Osteoblast (primary cell): ENCODE measurements around the gene DLG1. TPM values are rescaled to one million over a fixed set of nuclear protein-coding genes. Genes with fewer than 3 reads are reported as not detected.

Source experiments
- DNase-seq: peaks from one replicate; pipeline ENCODE4 v3.0.0; 2011; ENCODE audit warnings: low spot score, mixed read lengths; ENCODE audit not compliant: insufficient read length; ENCODE audit errors: missing footprints
- H2AFZ ChIP-seq: 2 replicates; pipeline ENCODE4 v1.6.0; 2011; ENCODE audit warnings: mild to moderate bottlenecking, low read length
- H3K27ac ChIP-seq: 2 replicates; pipeline ENCODE4 v1.5.1; 2011; ENCODE audit warnings: mild to moderate bottlenecking, low read depth, low read length, moderate library complexity
- H3K27me3 ChIP-seq: 2 replicates; pipeline ENCODE4 v1.6.0; 2012; ENCODE audit warnings: mild to moderate bottlenecking, control low read depth, inconsistent platforms, low read length, moderate library complexity; ENCODE audit not compliant: insufficient read depth
- H3K36me3 ChIP-seq: 2 replicates; pipeline ENCODE4 v1.5.1; 2011; ENCODE audit warnings: mild to moderate bottlenecking, low read length, control low read depth, moderate library complexity; ENCODE audit not compliant: insufficient read depth
- H3K4me1 ChIP-seq: 2 replicates; pipeline ENCODE4 v1.5.1; 2011; ENCODE audit warnings: mild to moderate bottlenecking, low read length, control low read depth, moderate library complexity; ENCODE audit not compliant: insufficient read depth
- H3K4me2 ChIP-seq: 2 replicates; pipeline ENCODE4 v1.6.0; 2011; ENCODE audit warnings: mild to moderate bottlenecking, low read length; ENCODE audit not compliant: insufficient read depth
- H3K4me3 ChIP-seq: fragments of 200-600 bp; sonication (generic); 3 replicates; pipeline ENCODE4 v1.5.1; 2012; ENCODE audit warnings: mild to moderate bottlenecking, low read length, inconsistent platforms; ENCODE audit not compliant: insufficient read depth
- H3K79me2 ChIP-seq: 2 replicates; pipeline ENCODE4 v1.6.0; 2012; ENCODE audit warnings: mild to moderate bottlenecking, low read length, control low read depth, inconsistent platforms; ENCODE audit not compliant: insufficient read depth
- H3K9me3 ChIP-seq: 2 replicates; pipeline ENCODE4 v1.5.1; 2011; ENCODE audit warnings: low read depth, low read length, control low read depth
- H4K20me1 ChIP-seq: 2 replicates; pipeline ENCODE4 v1.6.0; 2012; ENCODE audit warnings: mild to moderate bottlenecking, low read length, control low read depth; ENCODE audit not compliant: insufficient read depth
- total RNA-seq: library from RNA; depleted of rRNA; stranded (reverse); fragments of >200 nt; gene quantifications from 2 replicates; pipeline ENCODE4 v1.2.3, GENCODE V29; 2012
- TF ChIP-seq, protein P1 (sequence below): IDR thresholded peaks from 2 replicates; pipeline ENCODE4 v1.5.1; 2011; ENCODE audit warnings: mild to moderate bottlenecking, low read depth, low read length, moderate library complexity; ENCODE audit errors: extremely low read depth

The DLG1 gene
- total RNA-seq, 1 donor: 79.3 TPM

DNA sequence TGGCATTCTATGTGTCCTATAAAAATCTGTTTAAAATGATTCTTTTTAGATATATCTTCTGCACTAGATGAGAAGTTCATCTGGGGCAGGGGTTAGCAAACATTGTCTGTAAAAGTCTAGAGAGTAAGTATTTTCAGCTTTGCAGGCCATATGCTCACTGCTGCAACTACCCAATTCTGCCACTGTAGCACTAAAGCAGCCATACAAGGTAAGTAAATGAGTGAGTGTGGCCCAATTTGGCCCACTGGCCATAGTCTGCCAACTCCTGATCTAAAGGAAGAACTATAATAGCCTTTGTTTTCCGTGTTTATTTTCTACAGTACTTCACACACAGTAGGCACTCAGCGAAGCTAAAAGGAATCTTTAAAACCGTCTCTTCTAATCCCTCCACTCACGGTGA is 42.3 kb downstream of the DLG1 start:
- Histone ChIP-seq H3K27me3 (no peaks in the 10 kb centered on the region), H3K27ac (peak overlapping the region; percentile 34), H3K9me3 (no peaks in the 10 kb centered on the region), H4K20me1 (peaks cover 8% of the 10 kb centered on the region), H2AFZ (no peak overlapping the region), H3K36me3 (peaks cover 1% of the 10 kb centered on the region), H3K79me2 (peaks cover 95% of the 10 kb centered on the region), H3K4me2 (no peak overlapping the region), H3K4me1 (peaks cover 11% of the 10 kb centered on the region), H3K4me3 (no peak overlapping the region)
- DNase-seq: no peak
- TF ChIP-seq, protein P1, sequence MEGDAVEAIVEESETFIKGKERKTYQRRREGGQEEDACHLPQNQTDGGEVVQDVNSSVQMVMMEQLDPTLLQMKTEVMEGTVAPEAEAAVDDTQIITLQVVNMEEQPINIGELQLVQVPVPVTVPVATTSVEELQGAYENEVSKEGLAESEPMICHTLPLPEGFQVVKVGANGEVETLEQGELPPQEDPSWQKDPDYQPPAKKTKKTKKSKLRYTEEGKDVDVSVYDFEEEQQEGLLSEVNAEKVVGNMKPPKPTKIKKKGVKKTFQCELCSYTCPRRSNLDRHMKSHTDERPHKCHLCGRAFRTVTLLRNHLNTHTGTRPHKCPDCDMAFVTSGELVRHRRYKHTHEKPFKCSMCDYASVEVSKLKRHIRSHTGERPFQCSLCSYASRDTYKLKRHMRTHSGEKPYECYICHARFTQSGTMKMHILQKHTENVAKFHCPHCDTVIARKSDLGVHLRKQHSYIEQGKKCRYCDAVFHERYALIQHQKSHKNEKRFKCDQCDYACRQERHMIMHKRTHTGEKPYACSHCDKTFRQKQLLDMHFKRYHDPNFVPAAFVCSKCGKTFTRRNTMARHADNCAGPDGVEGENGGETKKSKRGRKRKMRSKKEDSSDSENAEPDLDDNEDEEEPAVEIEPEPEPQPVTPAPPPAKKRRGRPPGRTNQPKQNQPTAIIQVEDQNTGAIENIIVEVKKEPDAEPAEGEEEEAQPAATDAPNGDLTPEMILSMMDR: no peak

GRCh38 chr3:197253238-197253947 is 45.0 kb downstream of the DLG1 start:
- Histone ChIP-seq H3K4me2 (no peak overlapping the region), H2AFZ (no peak overlapping the region), H3K79me2 (peaks cover 97% of the 10 kb centered on the region), H3K36me3 (peaks cover 4% of the 10 kb centered on the region), H4K20me1 (peaks cover 8% of the 10 kb centered on the region), H3K4me1 (peaks cover 10% of the 10 kb centered on the region), H3K9me3 (peaks cover 4% of the 10 kb centered on the region), H3K27ac (peak overlapping the region; percentile 34), H3K27me3 (no peaks in the 10 kb centered on the region), H3K4me3 (no peak overlapping the region)
- DNase-seq: no peak
- TF ChIP-seq, protein P1: no peak

DNA sequence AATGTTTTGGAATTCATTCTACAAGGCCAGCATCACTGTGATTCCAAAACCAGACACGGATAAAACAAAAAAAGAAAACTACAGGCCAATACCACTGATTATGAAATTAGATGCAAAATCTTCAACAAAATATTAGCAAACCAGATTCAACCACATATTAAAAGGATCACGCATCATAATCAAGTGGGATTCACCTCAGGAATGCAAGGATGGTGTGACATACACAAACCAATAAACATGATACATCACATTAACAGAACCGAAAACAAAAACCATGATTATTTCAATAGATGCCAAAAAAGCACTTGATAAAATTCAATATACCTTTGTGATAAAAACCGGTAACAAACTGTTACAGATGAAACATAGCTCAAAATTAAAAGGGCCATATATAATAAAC is 48.9 kb downstream of the DLG1 start:
- Histone ChIP-seq H3K27me3 (no peaks in the 10 kb centered on the region), H3K4me2 (no peak overlapping the region), H3K27ac (no peak overlapping the region), H2AFZ (no peak overlapping the region), H3K4me3 (no peak overlapping the region), H3K79me2 (peaks cover 100% of the 10 kb centered on the region), H3K36me3 (peaks cover 19% of the 10 kb centered on the region), H3K9me3 (peaks cover 10% of the 10 kb centered on the region), H4K20me1 (peaks cover 20% of the 10 kb centered on the region), H3K4me1 (no peaks in the 10 kb centered on the region)
- TF ChIP-seq, protein P1: no peak
- DNase-seq: no peak

GRCh38 chr3:197248341-197248740 is 50.1 kb downstream of the DLG1 start:
- H3K27ac ChIP-seq: no peak overlapping the region
- no peak for DNase-seq
- no peaks in the 10 kb centered on the region for H3K4me1 ChIP-seq
- H3K9me3 ChIP-seq: peaks cover 10% of the 10 kb centered on the region
- TF ChIP-seq, protein P1: no peak
- H3K27me3 ChIP-seq: no peaks in the 10 kb centered on the region
- H3K4me3 ChIP-seq: no peak overlapping the region
- H2AFZ ChIP-seq: no peak overlapping the region
- H3K79me2 ChIP-seq: peaks cover 100% of the 10 kb centered on the region
- peaks cover 29% of the 10 kb centered on the region for H3K36me3 ChIP-seq
- peaks cover 15% of the 10 kb centered on the region for H4K20me1 ChIP-seq
- no peak overlapping the region for H3K4me2 ChIP-seq
